ENCODE measurements around the gene TMEM125. TPM values are rescaled to one million over a fixed set of nuclear protein-coding genes. Genes with fewer than 3 reads are reported as not detected.

The TMEM125 gene
- total RNA-seq = 100 to 1,000 TPM; 144 to 302 (median 227) TPM

DNA sequence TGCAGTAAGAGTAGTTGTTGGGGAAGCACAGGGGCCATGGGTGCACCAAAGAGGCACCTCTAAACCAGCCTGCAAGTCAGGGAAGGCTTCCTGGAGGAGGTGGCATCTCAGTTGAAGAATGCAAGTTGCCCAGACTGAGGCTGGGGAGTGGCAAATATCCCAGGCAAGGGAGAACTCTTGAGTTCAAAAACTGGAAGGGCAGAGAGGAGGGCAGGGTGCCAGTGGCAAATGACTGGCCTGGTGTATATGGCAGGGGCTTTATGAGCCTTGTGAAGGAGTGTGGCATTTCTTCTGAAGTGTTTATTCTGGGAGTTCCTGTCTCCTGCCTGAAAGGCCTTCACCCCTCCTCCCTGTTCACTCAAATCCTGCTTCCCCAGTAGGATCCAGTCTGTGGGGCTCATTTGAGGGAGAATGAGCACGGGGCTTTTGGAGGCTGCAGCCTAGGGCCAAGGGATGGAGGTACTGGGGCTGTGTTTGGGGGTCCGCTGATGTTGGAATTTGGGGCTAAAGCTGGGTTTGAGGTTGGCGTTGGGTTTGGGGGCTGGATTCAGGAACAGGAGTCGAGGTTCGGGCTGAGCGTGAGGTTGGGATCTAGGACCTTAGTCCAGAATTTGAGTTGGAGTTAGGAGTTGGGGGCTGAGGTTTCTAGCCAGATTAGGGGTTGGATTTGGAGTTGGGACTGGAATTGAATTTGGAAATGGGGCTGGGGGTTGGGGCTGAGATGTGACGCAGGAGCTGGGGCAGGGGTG lies at the start of gene TMEM125:
Gene TMEM125, plus strand, starts transcription at position 357 of the 749 bp plus-strand sequence. CDS start 2,740 bp downstream, outside the sequence.
- ATAC-seq (ENCODE audit: low FRiP score in 2 of 2) (peak; percentile 70 to 91), DNase-seq (peak in 1 of 2 donors; percentile 91)
- Histone ChIP-seq H3K27me3 (no peaks in the 10 kb centered on the region), H3K27ac (peak within 1 kb of the TSS; percentile 85 to 94 (median 90)), H3K4me3 (peak within 1 kb of the TSS; percentile 1 to 52 (median 44)), H3K4me1 (peaks cover 30 to 51% (median 43%) of the 10 kb centered on the region in 4 donors), H3K9me3 (no peaks in the 10 kb centered on the region), H3K36me3 (peaks cover 0 to 12% (median 0%) of the 10 kb centered on the region in 4 donors)
- TF ChIP-seq, protein P1, sequence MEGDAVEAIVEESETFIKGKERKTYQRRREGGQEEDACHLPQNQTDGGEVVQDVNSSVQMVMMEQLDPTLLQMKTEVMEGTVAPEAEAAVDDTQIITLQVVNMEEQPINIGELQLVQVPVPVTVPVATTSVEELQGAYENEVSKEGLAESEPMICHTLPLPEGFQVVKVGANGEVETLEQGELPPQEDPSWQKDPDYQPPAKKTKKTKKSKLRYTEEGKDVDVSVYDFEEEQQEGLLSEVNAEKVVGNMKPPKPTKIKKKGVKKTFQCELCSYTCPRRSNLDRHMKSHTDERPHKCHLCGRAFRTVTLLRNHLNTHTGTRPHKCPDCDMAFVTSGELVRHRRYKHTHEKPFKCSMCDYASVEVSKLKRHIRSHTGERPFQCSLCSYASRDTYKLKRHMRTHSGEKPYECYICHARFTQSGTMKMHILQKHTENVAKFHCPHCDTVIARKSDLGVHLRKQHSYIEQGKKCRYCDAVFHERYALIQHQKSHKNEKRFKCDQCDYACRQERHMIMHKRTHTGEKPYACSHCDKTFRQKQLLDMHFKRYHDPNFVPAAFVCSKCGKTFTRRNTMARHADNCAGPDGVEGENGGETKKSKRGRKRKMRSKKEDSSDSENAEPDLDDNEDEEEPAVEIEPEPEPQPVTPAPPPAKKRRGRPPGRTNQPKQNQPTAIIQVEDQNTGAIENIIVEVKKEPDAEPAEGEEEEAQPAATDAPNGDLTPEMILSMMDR (IDR thresholded peaks at IDR 0.05) = no peak
- TF ChIP-seq EP300 (IDR thresholded peaks at IDR 0.05) (peak in 1 of 4 donors; percentile 56), POLR2A (IDR thresholded peaks at IDR 0.05) (peak in 2 of 4 donors; percentile 6 to 46), POLR2AphosphoS5 (IDR thresholded peaks at IDR 0.05) (peak; percentile 62 to 67)
- WGBS, 2 donors = 52 to 65% methylated on average over 7 of the region's 7 CpGs

DNA sequence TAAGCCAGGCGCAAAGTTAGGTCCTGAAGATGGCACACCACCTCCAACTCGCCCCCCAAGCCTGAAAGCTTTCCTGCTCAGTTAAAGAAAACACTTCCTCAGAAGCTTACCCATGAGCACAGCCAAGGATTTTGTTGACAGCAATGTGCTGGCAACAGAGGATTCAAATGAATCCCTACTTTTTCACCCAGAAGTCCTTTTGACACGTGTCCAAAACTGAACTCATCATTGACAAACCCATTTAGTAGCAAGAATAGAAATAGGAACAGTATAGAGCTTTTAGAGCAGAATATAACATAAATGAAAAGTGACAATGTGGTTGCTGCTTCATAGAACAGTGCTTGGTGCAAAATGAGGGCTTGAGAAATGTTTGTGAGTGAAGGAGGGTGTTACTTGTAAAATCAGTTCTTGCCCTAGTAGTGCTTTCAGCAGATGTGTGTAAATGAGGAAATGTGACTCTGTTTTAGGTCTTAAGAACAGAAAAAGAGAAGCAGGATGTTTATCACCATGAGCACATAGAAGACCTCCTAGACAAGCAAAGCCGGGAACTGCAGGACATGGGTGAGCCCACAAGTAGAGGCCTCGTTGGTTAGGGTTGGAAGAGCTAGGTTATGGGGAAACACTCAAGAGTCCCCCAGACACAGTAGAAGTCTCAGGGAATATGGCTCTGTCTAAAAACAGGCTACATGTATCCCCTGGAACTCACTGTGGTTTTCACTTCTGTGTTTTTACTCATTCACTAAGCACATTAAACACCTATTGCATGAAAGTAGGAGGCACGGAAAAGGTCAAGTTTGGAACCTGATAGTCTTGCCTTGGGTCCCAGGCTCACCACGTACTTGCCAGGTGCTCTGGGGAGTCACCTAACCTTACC lies 48.6 kb upstream of the TMEM125 start:
- Histone ChIP-seq H3K9me3 (no peaks in the 10 kb centered on the region), H3K4me3 (no peak overlapping the region), H3K27ac (no peak overlapping the region), H3K4me1 (no peaks in the 10 kb centered on the region), H3K27me3 (no peaks in the 10 kb centered on the region), H3K36me3 (no peaks in the 10 kb centered on the region)
- ATAC-seq (ENCODE audit: low FRiP score in 2 of 2) = peak in 1 of 2 donors; percentile 33
- no peak for TF ChIP-seq POLR2AphosphoS5 (IDR thresholded peaks at IDR 0.05)
- TF ChIP-seq EP300 (IDR thresholded peaks at IDR 0.05) = no peak
- TF ChIP-seq, protein P1 (IDR thresholded peaks at IDR 0.05) = no peak
- TF ChIP-seq POLR2A (IDR thresholded peaks at IDR 0.05) = no peak
- no peak for DNase-seq
- 72 to 78% methylated on average over 7 of the region's 7 CpGs for WGBS, 2 donors

DNA sequence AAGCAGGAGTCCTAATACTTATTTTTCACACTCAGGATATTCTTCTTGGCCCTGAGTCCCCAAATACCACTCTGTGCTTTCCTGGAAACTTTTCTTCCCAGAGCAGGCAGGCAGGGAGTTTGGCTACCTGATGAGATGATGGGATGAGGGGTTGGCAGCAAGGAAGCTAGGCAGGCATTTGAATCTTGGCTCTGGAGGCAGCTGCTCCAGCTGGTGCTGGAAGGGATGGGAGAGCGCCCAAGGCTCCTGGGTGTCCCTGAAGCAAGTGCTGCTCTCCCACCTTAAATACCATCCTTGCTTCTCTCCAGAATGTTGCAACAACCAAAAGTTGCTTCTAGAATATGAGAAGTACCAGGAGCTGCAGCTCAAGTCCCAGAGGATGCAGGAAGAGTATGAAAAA lies 48.0 kb upstream of the TMEM125 start:
- ATAC-seq (ENCODE audit: low FRiP score in 2 of 2) = no peak
- Histone ChIP-seq H3K4me1 (no peaks in the 10 kb centered on the region), H3K27ac (no peak overlapping the region), H3K36me3 (no peaks in the 10 kb centered on the region), H3K9me3 (no peaks in the 10 kb centered on the region), H3K4me3 (no peak overlapping the region), H3K27me3 (no peaks in the 10 kb centered on the region)
- 91% methylated on average over 1 of the region's 1 CpG; no CpG with 5 or more reads in 1 of the 2 donors for WGBS, 2 donors
- DNase-seq = no peak
- TF ChIP-seq POLR2A (IDR thresholded peaks at IDR 0.05) = no peak
- no peak for TF ChIP-seq EP300 (IDR thresholded peaks at IDR 0.05)
- TF ChIP-seq, protein P1 (IDR thresholded peaks at IDR 0.05) = no peak
- TF ChIP-seq POLR2AphosphoS5 (IDR thresholded peaks at IDR 0.05) = no peak

GRCh38 chr1:43222879-43223278 lies 46.9 kb upstream of the TMEM125 start:
- TF ChIP-seq, protein P1 (IDR thresholded peaks at IDR 0.05) = no peak
- TF ChIP-seq EP300 (IDR thresholded peaks at IDR 0.05) (no peak), POLR2AphosphoS5 (IDR thresholded peaks at IDR 0.05) (no peak), POLR2A (IDR thresholded peaks at IDR 0.05) (no peak)
- H3K4me1 ChIP-seq = peaks cover 0 to 10% (median 4%) of the 10 kb centered on the region in 4 donors

More at GRCh38 chr1:43222879-43223278, 46.9 kb upstream of the TMEM125 start:
- no peak for DNase-seq
- H3K4me3 ChIP-seq = no peak overlapping the region
- WGBS, 2 donors = 85 to 86% methylated on average over 9 of the region's 9 CpGs
- H3K27ac ChIP-seq = no peak overlapping the region
- H3K27me3 ChIP-seq = no peaks in the 10 kb centered on the region
- H3K9me3 ChIP-seq = no peaks in the 10 kb centered on the region
- H3K36me3 ChIP-seq = no peaks in the 10 kb centered on the region
- ATAC-seq (ENCODE audit: low FRiP score in 2 of 2) = no peak
